CD14-positive monocyte (primary cell): ENCODE results near the gene OAF. TPM values are rescaled to one million over a fixed set of nuclear protein-coding genes. Genes with fewer than 3 reads are reported as not detected.

Experiments
- DNase-seq, 3 donors: peaks; one replicate each; pipeline ENCODE4 v3.0.0-alpha.2; 2011 to 2022
- H2AFZ ChIP-seq: 2 replicates; pipeline ENCODE4 v1.6.0; 2012; ENCODE audit warnings: mild to moderate bottlenecking, low read depth, low read length, inconsistent platforms; ENCODE audit not compliant: insufficient read depth, poor library complexity, severe bottlenecking
- H3K27ac ChIP-seq, 2 donors: 1 replicate in 1 of 2; 2 replicates in 1 of 2; pipeline ENCODE4 v1.5.1; 2012 to 2013; ENCODE audit warnings: low read length in 2 of 2, control low read depth in 1 of 2, inconsistent platforms in 1 of 2, low read depth in 1 of 2, mild to moderate bottlenecking in 1 of 2
- H3K27me3 ChIP-seq, 2 donors: one replicate each; pipeline versions ENCODE4 v1.6.0 to v1.6.1; 2011 to 2013; ENCODE audit warnings: low read length in 2 of 2; ENCODE audit not compliant: control insufficient read depth in 2 of 2, insufficient read depth in 2 of 2
- H3K36me3 ChIP-seq, 2 donors: replicated peaks in 1 of 2; 1 replicate in 1 of 2; 2 replicates in 1 of 2; pipeline versions ENCODE4 v1.5.1 to v1.6.1; 2012 to 2013; ENCODE audit warnings: low read length in 2 of 2, control low read depth in 1 of 2, inconsistent platforms in 1 of 2, mild to moderate bottlenecking in 1 of 2; ENCODE audit not compliant: insufficient read depth in 2 of 2, control insufficient read depth in 1 of 2
- H3K4me1 ChIP-seq, 2 donors: 1 replicate in 1 of 2; 2 replicates in 1 of 2; pipeline versions ENCODE4 v1.5.1 to v1.6.1; 2012 to 2013; ENCODE audit warnings: low read length in 2 of 2, control low read depth in 1 of 2, inconsistent platforms in 1 of 2, mild to moderate bottlenecking in 1 of 2, moderate library complexity in 1 of 2; ENCODE audit not compliant: insufficient read depth in 2 of 2, control insufficient read depth in 1 of 2
- H3K4me2 ChIP-seq: replicated peaks from 2 replicates; pipeline ENCODE3; 2012; ENCODE audit warnings: low read length, moderate library complexity, mild to moderate bottlenecking; ENCODE audit not compliant: poor library complexity, severe bottlenecking; ENCODE audit errors: extremely low read depth
- H3K4me3 ChIP-seq, 3 experiments: fragments of 200-600 bp in 1 of 3; sonication (generic) in 1 of 3; replicated peaks in 1 of 3; 1 replicate in 2 of 3; 2 replicates in 1 of 3; pipeline ENCODE4 v1.5.1; 2011 to 2013; ENCODE audit warnings: low read length in 3 of 3, mild to moderate bottlenecking in 3 of 3, control low read depth in 2 of 3, low read depth in 2 of 3, inconsistent platforms in 1 of 3, moderate library complexity in 1 of 3
- H3K79me2 ChIP-seq: 2 replicates; pipeline ENCODE4 v1.6.0; 2012; ENCODE audit warnings: mild to moderate bottlenecking, control low read depth, inconsistent platforms, low read length, moderate library complexity; ENCODE audit not compliant: insufficient read depth
- H3K9ac ChIP-seq: 2 replicates; pipeline ENCODE4 v1.6.0; 2017; ENCODE audit warnings: low read length, mild to moderate bottlenecking; ENCODE audit not compliant: insufficient read depth, poor library complexity, severe bottlenecking
- H3K9me3 ChIP-seq, 2 donors: replicated peaks in 1 of 2; 1 replicate in 1 of 2; 2 replicates in 1 of 2; pipeline versions ENCODE4 v1.5.1 to v1.6.1; 2012 to 2013; ENCODE audit warnings: low read length in 2 of 2, control low read depth in 1 of 2; ENCODE audit not compliant: control insufficient read depth in 1 of 2, insufficient read depth in 1 of 2
- H4K20me1 ChIP-seq: 2 replicates; pipeline ENCODE4 v1.6.0; 2012; ENCODE audit warnings: mild to moderate bottlenecking, low read length, control low read depth, moderate library complexity; ENCODE audit not compliant: insufficient read depth
- H3K27ac Mint-ChIP-seq, 7 donors: one replicate each; pipeline ENCODE4 v1.8.0; 2020; ENCODE audit warnings: mild to moderate bottlenecking in 7 of 7, mixed read lengths in 7 of 7, moderate library complexity in 6 of 7, inconsistent platforms in 2 of 7
- H3K27me3 Mint-ChIP-seq, 3 donors: one replicate each; pipeline ENCODE4 v1.8.0; 2021 to 2022; ENCODE audit warnings: low read depth in 3 of 3, mild to moderate bottlenecking in 3 of 3, mixed read lengths in 3 of 3, moderate library complexity in 3 of 3, inconsistent platforms in 1 of 3
- H3K36me3 Mint-ChIP-seq, 2 donors: one replicate each; pipeline ENCODE4 v1.8.0; 2020; ENCODE audit warnings: mixed read lengths in 2 of 2, inconsistent platforms in 1 of 2, mild to moderate bottlenecking in 1 of 2
- H3K4me1 Mint-ChIP-seq: one replicate; pipeline ENCODE4 v1.8.0; 2020; ENCODE audit warnings: mild to moderate bottlenecking, mixed read lengths
- H3K4me3 Mint-ChIP-seq, 2 donors: one replicate each; pipeline ENCODE4 v1.8.0; 2020; ENCODE audit warnings: mild to moderate bottlenecking in 2 of 2, mixed read lengths in 2 of 2, moderate library complexity in 1 of 2
- H3K9me3 Mint-ChIP-seq, 7 donors: one replicate each; pipeline ENCODE4 v1.8.0; 2020 to 2022; ENCODE audit warnings: mixed read lengths in 7 of 7, mild to moderate bottlenecking in 6 of 7, moderate library complexity in 6 of 7, inconsistent platforms in 2 of 7
- WGBS: methylation state at CpG from one replicate; pipeline ENCODE4 v1.1.5; 2013; ENCODE audit warnings: missing lambda C conversion rate; ENCODE audit not compliant: insufficient coverage; 5-methylcytosine and 5-hydroxymethylcytosine counted together
- intact Hi-C, 2 donors: fragments of 100-400 bp; cut with micrococcal nuclease; formaldehyde crosslinking; loops; one replicate each; pipeline versions ENCODE4 v1.15.0 to v1.15.1; 2023
- polyA plus RNA-seq, 3 donors: library from polyadenylated mRNA; depleted of rRNA in 1 of 3; unstranded in 2 of 3; stranded (reverse) in 1 of 3; fragments of 300-500 nt in 2 of 3; fragments of >200 nt in 1 of 3; fragmentation: Illumina TruSeq in 2 of 3; gene quantifications; 1 replicate in 2 of 3; 2 replicates in 1 of 3; pipeline ENCODE4 v1.2.3, GENCODE V29; 2012 to 2021
- TF ChIP-seq, protein P1 (sequence below): fragments of 200-600 bp; IDR thresholded peaks from one replicate; pipeline ENCODE4 v1.8.0; 2022; ENCODE audit warnings: antibody characterized with exemption, mild to moderate bottlenecking

The OAF gene
- polyA plus RNA-seq, 3 donors = 31.5 to 57.2 (median 49.2) TPM

DNA sequence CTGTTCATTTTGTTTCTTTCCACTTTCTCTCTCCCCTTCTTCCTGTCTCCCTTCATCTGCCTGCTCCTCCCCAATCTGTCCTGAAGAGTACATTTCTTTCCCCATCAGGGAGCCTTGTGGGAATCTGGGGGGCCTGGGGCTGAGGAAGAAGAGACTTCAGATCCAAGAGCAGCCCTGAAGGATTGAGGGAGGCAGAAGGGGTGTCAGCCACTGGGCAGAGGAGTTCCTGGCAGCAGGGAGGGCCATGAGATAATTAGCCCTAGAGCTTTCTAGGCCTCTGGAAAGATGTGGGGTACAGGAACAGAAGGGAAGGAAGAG is 24.4 kb upstream of the OAF start:
- Mint-ChIP-seq H3K27ac (no peak overlapping the region), H3K4me3 (no peak overlapping the region), H3K36me3 (no peaks in the 10 kb centered on the region), H3K27me3 (peaks cover 5 to 20% (median 16%) of the 10 kb centered on the region in 3 donors), H3K4me1 (peaks cover 8% of the 10 kb centered on the region), H3K9me3 (peaks cover 0 to 2% (median 0%) of the 10 kb centered on the region in 7 donors)
- Histone ChIP-seq H3K4me2 (no peak overlapping the region), H2AFZ (no peak overlapping the region), H3K27me3 (no peaks in the 10 kb centered on the region), H4K20me1 (no peaks in the 10 kb centered on the region), H3K27ac (no peak overlapping the region), H3K9ac (no peak overlapping the region), H3K79me2 (no peaks in the 10 kb centered on the region), H3K9me3 (no peaks in the 10 kb centered on the region), H3K4me3 (no peak overlapping the region), H3K4me1 (no peaks in the 10 kb centered on the region), H3K36me3 (no peaks in the 10 kb centered on the region)
- intact Hi-C loops = no loop called here
- TF ChIP-seq, protein P1, sequence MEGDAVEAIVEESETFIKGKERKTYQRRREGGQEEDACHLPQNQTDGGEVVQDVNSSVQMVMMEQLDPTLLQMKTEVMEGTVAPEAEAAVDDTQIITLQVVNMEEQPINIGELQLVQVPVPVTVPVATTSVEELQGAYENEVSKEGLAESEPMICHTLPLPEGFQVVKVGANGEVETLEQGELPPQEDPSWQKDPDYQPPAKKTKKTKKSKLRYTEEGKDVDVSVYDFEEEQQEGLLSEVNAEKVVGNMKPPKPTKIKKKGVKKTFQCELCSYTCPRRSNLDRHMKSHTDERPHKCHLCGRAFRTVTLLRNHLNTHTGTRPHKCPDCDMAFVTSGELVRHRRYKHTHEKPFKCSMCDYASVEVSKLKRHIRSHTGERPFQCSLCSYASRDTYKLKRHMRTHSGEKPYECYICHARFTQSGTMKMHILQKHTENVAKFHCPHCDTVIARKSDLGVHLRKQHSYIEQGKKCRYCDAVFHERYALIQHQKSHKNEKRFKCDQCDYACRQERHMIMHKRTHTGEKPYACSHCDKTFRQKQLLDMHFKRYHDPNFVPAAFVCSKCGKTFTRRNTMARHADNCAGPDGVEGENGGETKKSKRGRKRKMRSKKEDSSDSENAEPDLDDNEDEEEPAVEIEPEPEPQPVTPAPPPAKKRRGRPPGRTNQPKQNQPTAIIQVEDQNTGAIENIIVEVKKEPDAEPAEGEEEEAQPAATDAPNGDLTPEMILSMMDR = no peak
- DNase-seq = no peak

- no peak overlapping the region for H3K4me3 Mint-ChIP-seq
- Histone ChIP-seq H3K79me2 (no peaks in the 10 kb centered on the region), H2AFZ (no peak overlapping the region), H3K9me3 (no peaks in the 10 kb centered on the region), H3K4me1 (no peaks in the 10 kb centered on the region), H3K27ac (no peak overlapping the region), H3K4me3 (no peak overlapping the region), H3K36me3 (no peaks in the 10 kb centered on the region), H4K20me1 (no peaks in the 10 kb centered on the region), H3K9ac (no peak overlapping the region), H3K27me3 (no peaks in the 10 kb centered on the region), H3K4me2 (no peak overlapping the region)
- intact Hi-C loops = no loop called here
- WGBS = 92% methylated on average over 16 of the region's 17 CpGs
- H3K4me1 Mint-ChIP-seq = peaks cover 8% of the 10 kb centered on the region
- no peaks in the 10 kb centered on the region for H3K36me3 Mint-ChIP-seq
- H3K27ac Mint-ChIP-seq = peak overlapping the region in 1 of 7 donors; percentile 0
- no peak for DNase-seq
- peaks cover 5 to 22% (median 15%) of the 10 kb centered on the region in 3 donors for H3K27me3 Mint-ChIP-seq
- TF ChIP-seq, protein P1 = no peak
- H3K9me3 Mint-ChIP-seq = peaks cover 0 to 2% (median 0%) of the 10 kb centered on the region in 7 donors
These were observed 23.8 kb upstream of the OAF start for GRCh38 chr11:120186774-120187591.
